ENCODE data around the gene ATOH8. TPM values are rescaled to one million over a fixed set of nuclear protein-coding genes. Genes with fewer than 3 reads are reported as not detected.

Gene ATOH8
- total RNA-seq, 1 donor from 2014 or later = 25.8 TPM

DNA sequence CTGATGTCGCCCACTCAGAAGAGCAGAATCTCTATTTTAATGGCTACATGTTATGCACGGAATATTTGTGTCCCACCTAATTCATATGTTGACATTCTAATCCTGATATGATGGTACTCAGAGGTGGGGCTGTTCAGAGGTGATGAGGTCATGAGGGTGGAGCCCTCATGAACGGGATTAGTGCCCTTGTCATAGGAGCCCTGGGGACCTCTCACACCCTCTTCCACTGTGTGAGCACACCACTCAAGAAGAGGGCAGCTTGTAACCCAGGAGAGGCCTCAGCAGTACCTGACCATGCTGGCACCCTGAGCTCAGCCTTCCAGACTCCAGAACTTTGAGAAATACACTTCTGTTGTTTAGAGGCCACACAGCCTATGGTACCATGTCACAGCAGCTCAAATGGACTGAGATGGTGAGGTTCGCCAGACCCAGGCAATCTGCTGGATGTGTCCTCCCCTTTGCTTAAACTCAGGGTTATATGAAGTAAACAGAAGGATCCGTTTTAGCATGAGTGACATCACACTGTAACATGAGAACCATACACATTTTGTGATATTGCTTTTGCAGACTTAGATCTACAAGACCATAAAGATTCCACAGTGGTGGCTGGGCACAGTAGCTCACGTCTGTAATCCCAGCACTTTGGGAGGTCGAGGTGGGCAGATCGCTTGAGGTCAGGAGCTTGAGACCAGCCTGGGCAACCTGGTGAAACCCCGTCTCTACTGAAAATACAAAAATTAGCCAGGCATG, 48.7 kb downstream of the ATOH8 start:
- ATAC-seq (ENCODE audit: poor library complexity) = no peak
- intact Hi-C loops (cut with DNase I) = no loop called here
- DNase-seq = no peak

DNA sequence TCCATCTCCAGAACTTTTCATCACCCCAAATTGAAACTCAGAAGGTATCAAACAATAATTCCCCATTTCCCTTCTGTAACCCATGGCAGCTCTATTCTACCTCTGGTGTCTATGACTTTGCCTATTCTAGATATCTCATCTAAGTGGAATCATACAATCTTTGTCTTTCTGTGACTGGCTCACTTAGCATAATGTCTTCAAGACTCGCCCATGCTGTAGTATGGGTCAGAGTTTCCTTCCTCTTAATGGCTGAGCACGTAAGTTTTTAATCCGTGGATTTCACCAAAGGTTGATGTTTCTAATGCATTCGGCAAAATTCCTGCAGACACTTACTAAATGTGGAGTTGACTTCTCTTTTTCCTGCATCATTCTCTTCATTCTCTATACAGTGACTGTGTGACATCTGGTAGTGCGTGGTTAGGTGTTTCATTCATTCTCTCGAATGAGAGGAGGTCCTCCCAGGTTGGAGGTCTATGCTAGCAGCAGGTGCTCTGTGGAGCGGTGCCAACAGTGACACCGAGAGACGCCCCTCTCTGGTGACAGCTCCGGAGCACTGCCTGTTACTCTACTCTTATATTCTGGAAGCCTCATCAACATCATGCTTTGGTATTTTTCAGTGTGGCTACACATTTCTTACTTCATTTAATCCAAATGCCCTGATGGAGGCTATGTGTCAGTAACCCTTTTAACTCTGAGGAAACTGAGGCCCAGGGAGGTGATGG, 50.1 kb downstream of the ATOH8 start:
- intact Hi-C loops (cut with DNase I) = no loop called here
- no peak for ATAC-seq (ENCODE audit: poor library complexity)
- no peak for DNase-seq

DNA sequence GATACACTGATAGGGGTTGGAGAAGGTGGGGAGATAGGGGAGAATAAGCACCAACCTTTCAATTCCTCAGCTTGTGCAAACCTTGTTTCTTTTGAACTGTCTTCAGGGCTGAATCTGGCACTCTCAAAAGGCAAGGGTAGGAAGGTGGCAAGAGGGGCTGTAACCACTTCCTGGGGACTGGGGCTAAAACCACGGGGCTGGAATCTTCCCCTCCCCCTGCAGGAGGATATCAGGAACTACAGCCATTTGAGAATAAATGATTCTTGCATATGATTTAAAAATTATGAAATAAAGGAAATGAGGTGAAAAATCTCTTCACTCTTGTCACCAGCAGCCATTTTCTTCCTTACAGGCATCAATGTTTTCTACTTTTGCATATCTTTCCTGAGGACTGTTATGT, 50.8 kb downstream of the ATOH8 start:
- intact Hi-C loops (cut with DNase I) = no loop called here
- peak; percentile 64 for ATAC-seq (ENCODE audit: poor library complexity)

GRCh38 chr2:85806358-85807118, 52.7 kb downstream of the ATOH8 start:
- intact Hi-C loops (cut with DNase I) = no loop called here
- ATAC-seq (ENCODE audit: poor library complexity) (no peak), DNase-seq (no peak)

More for the DNA sequence above, 50.8 kb downstream of the ATOH8 start:
- no peak for DNase-seq

DNA sequence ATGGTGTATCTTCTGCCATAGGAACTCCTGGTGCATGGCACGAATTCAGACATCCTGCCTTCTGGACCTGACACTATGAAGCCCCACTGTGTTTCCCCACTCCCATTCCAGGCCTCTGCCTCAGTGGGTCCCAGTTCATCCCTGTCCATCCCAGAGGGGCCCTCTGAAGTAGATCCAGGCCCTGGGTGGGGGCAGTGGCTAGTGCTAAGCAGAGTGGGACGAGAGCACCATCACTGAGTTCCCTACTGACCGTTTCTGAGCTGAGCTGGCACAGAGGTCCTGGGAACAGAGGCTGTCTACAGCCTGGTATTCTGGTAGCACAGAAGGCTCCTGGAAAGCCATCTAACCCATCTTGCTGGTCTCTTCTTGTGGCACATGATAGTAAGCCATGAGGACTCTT, 54.0 kb downstream of the ATOH8 start:
- ATAC-seq (ENCODE audit: poor library complexity) (no peak), DNase-seq (no peak)
- intact Hi-C loops (cut with DNase I) = no loop called here

GRCh38 chr2:85810371-85811179, 56.8 kb downstream of the ATOH8 start:
- no peak for DNase-seq
- no peak for ATAC-seq (ENCODE audit: poor library complexity)
- intact Hi-C loops (cut with DNase I) = loop anchor here (5.0 kb wide), 1 partner anchor 173 kb away; no protein-coding TSS in a partner anchor

DNA sequence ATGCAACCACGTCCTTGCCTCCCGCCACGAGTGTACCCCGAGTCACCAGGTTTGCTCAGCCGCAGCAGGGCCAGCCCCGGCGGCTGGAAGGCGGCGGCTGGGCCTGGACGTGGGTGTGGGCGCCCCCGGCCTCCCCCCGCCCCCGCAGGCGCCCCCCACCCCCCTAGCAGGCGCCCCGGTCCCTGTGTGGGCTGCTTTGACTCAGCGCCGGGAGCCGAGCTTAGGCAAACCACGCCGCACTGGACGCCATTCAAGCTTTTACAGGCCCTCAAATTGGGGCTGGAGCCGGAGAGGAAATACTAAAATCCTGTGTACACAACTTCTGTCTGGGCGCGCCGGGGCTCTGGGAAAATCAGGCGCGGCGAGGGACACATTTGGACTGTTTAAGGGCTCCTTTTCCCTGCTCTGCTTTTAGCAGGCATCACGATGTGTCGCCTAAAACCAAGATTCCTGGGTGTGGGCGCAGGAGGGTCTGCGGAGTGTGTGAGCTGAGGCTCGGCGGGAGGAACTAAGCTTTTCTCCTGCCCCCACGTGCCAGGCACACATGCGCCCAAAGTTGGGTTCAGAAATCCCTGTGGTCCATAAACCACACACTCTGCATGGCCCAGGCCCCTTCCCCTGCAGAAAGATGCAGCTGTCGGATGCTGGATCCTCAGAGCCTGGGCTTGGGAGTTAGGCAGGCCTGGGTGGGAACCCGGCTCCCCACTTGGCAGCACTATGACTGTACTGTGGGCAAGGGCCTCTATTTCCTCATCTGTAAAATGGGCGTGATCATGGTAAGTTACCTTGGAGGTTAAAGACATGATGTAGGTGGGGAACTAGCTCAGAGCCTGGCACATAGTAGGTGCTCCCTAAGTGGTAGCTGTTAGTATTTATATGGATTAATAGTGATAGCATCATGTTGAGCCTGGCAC, 57.6 kb downstream of the ATOH8 start:
- ATAC-seq (ENCODE audit: poor library complexity) = peak; percentile 22
- intact Hi-C loops (cut with DNase I) = loop anchor here (5.0 kb wide), 1 partner anchor 174 kb away; no protein-coding TSS in a partner anchor
- DNase-seq = peak; percentile 75

DNA sequence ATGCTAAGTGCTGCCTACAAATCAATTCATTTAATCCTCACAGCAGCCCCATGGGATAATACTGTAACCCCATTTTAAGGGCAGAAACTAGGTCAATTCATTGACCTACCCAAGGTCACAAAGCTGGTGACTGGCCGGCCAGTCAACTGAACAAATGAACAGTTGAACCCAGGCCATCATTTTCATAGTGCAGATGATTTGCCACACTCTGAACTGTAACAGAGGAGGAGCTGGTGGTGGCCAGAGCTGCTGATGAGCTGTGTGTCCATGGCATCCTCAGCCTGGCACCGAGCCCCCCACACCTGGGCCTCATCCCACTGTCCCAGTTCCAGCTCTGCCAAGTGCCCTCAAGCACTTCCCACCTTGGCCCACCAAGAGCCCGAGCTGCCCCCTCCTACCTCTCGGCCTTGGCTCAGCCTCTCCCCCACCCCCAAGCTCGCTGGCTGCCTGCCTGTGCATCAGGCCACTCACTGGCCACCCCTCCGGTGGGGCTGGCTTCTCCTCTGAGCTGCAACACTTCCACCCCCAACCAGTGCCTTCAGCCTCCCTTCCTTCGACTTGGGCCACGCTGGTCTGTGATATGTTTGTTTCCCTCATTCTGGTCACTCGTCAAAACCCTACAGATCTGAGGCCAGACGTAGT, 58.4 kb downstream of the ATOH8 start:
- intact Hi-C loops (cut with DNase I) = loop anchor here (5.0 kb wide), 1 partner anchor 175 kb away; no protein-coding TSS in a partner anchor
- DNase-seq (no peak), ATAC-seq (ENCODE audit: poor library complexity) (no peak)

DNA sequence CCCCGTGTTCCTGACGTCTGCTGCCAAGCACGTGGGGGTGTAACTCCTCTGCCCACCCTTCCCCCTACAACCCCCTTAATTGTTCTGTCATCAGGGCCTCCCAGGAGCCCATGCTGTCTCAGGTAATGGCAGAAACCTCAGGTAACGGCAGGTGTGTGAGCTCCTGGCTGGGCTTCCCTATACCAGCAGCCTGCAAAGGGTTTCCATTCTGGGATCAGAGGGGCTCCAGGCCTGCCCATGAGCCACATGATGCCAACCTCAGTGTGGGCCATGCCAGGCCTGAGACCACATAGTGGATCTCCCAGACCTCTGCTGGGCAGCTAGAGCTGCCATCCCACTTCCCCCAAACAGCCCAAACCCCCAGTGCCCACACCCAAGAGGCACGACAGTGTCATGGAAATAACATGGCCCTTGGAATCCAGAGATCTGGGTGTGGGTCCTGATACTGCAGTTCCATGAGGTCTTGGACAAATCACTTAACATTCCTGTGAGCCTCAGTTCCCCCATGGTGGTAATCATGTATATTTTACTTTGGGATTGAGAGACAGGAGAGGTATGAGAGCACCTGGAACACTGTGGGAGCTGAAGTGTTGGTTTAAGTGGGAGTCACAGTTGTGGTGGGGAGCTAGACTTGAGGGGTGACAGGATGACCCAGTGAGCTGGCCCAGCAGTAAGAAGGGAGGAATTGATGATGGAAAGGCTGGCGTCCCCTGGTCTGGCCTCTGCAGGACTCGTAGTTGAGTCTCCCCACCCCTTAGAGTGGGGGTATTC, 59.6 kb downstream of the ATOH8 start:
- ATAC-seq (ENCODE audit: poor library complexity) (no peak), DNase-seq (no peak)
- intact Hi-C loops (cut with DNase I) = loop anchor here (5.0 kb wide), 1 partner anchor 176 kb away; no protein-coding TSS in a partner anchor

- intact Hi-C loops (cut with DNase I) = loop anchor here (2.0 to 5.0 kb wide), 2 partner anchors 85 to 177 kb away; no protein-coding TSS in a partner anchor
Measured at GRCh38 chr2:85813982-85814801, 60.4 kb downstream of the ATOH8 start.

DNA sequence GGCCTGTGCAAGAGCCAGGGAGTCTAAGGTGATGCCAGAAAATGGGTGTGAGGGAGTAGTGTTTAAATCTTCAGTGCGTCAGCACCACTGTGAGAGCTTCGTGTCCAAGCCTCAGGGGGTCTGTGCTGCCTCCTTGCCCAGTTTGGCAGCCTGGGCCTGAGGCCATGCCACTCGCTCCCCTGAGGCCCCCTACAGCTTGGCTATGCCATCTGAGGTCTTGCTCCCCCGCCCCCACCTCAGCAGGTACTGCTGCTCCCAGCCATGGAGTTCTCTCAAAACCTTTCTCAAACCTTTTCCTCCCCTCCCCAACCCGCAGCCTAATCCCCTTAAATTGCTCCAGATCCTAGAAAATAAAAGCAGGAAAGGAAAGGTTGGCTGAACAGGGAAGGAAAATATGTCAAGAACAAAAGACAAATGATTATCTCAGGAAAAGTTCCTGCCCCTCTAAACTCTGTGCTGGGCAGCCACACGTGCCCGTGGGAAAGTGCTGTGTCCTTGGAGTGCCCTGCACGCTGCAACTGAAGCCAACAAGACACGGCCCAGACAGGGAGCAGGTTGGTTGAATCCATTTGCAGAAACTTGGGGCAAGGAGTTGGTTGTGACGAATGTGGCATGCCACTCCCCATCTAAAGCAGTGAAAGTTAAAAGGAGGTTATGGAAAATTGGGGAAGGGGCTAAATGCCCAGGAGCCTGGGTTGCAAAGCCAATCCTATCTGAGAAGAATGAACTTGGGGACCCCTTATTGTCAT, 61.2 kb downstream of the ATOH8 start:
- DNase-seq = no peak
- no peak for ATAC-seq (ENCODE audit: poor library complexity)
- intact Hi-C loops (cut with DNase I) = loop anchor here (2.0 to 5.0 kb wide), 2 partner anchors 86 to 178 kb away; no protein-coding TSS in a partner anchor

More at GRCh38 chr2:85813982-85814801, 60.4 kb downstream of the ATOH8 start:
- ATAC-seq (ENCODE audit: poor library complexity) = peak; percentile 97
- peak; percentile 95 for DNase-seq

GRCh38 chr2:85819811-85820510, 66.2 kb downstream of the ATOH8 start:
- ATAC-seq (ENCODE audit: poor library complexity) = no peak

GRCh38 chr2:85822766-85823165, 69.0 kb downstream of the ATOH8 start:
- no peak for ATAC-seq (ENCODE audit: poor library complexity)
- intact Hi-C loops (cut with DNase I) = no loop called here
- no peak for DNase-seq

More at GRCh38 chr2:85819811-85820510, 66.2 kb downstream of the ATOH8 start:
- DNase-seq = no peak
- intact Hi-C loops (cut with DNase I) = no loop called here

DNA sequence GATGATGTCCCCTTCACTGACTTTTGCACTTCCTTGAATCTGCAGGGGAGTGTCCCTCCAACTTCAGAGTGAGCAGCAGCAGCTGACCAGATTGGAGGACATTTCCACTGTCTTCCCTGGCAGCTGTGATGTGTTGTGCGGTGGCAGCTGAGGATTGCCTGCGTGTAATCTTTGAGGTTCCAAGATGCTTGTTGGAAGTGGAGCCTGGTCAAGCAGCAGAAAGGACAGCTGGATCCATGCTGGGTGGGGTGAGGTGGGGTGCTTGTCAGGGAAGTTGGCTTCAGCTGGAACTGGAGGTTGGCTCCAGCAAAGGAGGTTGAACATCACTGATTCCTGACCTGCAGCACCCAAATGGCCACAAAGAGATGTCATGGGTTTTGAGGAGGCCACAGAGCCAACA, 70.2 kb downstream of the ATOH8 start:
- intact Hi-C loops (cut with DNase I) = no loop called here
- DNase-seq (no peak), ATAC-seq (ENCODE audit: poor library complexity) (no peak)
